IPS-18c (cell line): ENCODE measurements around the gene FCRL6.

ENCODE experiments used
- H3K4me3 ChIP-seq: 2 replicates; pipeline ENCODE4 v1.7.0; 2013; ENCODE audit warnings: low read depth, mild to moderate bottlenecking, low read length, moderate library complexity; ENCODE audit not compliant: insufficient read depth
- H3K9me3 ChIP-seq: one replicate; pipeline ENCODE4 v1.6.1; 2013; ENCODE audit warnings: mild to moderate bottlenecking, low read length, moderate library complexity; ENCODE audit not compliant: control insufficient read depth, insufficient read depth

Gene FCRL6, protein sequence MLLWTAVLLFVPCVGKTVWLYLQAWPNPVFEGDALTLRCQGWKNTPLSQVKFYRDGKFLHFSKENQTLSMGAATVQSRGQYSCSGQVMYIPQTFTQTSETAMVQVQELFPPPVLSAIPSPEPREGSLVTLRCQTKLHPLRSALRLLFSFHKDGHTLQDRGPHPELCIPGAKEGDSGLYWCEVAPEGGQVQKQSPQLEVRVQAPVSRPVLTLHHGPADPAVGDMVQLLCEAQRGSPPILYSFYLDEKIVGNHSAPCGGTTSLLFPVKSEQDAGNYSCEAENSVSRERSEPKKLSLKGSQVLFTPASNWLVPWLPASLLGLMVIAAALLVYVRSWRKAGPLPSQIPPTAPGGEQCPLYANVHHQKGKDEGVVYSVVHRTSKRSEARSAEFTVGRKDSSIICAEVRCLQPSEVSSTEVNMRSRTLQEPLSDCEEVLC

DNA sequence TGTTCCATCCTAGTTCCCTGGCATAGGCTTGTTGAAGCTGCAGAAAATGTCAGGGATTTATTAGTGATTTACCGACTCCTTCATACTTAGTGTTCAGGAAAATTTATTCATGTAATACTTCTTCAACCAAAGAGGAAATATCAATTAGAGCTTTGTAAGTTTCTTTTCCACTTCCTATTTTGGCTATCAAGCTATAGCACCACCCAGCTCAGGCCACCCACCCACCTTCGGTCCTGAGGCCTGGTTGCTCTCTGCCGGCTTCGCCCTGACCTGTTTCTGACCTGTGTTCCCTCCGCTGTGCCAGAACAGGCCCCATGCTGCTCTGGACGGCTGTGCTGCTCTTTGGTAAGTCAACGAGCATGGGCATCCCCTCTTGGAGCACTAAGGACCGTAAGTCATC, at the start of gene FCRL6:
FCRL6 (plus strand) TSS at position 250 of the 400 bp plus-strand sequence; CDS start at position 315, 65 bp downstream.
- no peaks in the 10 kb centered on the region for H3K9me3 ChIP-seq
- no peak within 1 kb of the TSS for H3K4me3 ChIP-seq

DNA sequence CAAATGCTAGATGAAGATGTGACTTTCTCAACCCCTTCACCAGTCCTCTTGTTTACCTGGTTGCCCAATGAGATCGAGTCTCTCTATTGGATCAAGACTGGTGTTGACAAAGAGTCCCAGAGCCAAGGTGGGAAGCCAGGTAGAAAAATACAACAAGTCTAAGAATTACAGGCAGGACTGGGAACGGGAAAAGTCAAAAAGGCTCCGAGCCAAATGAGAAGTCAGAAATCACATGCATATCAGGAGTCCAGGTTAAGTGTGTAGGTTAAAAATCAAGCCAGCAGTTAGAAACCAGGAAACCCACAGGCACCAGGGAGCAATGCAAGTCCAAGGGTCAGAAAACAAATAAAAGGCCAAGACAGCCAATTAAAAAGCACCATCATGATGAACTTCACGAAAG, 48.8 kb upstream of the FCRL6 start:
- Histone ChIP-seq H3K9me3 (no peaks in the 10 kb centered on the region), H3K4me3 (no peak overlapping the region)

DNA sequence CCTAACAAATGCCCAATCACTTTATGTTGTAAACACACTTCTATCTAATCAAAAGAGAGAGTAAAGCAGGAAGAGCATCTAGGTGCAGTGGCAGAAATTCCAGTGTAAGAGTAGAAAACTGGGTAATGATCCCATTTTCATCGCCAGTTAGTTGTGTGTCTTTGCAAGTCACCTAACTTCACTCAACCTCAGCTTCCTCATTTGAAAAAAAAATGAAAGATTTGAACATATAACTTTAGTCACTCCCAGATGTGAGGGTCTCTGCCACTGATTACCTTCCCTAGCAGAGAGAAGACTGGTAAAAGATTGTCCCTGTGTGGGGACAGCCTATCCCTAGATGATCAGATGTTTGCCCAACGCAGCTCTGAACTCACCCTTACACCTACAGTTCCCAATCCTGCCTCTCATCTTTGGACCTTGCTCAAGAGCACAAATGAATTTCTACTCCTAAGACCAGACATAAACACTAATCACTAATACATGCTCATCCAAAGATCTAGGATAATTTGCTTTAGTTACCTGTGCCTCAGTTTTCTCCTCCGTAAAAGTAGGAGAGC, 46.6 kb upstream of the FCRL6 start:
- H3K4me3 ChIP-seq: no peak overlapping the region
- H3K9me3 ChIP-seq: no peaks in the 10 kb centered on the region

DNA sequence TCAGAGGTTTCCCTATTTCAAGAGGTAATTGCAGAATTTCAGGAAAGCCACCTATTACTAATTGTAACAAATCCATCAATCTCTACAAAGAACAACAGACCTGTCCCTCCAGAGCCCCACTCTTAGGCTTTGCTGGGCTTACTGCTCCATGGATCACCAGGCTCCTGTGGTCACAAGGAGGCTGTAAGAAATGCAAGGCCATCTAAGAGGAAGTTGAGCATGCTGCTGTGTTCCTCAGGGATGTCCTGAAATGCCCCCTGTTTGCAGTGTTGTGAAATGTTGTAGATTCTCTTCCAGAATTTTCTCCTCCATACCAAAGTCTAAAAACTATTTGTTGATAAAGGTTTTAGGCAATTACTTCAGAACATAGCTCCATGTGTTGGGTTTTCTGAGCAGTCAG, 45.8 kb upstream of the FCRL6 start:
- Histone ChIP-seq H3K9me3 (no peaks in the 10 kb centered on the region), H3K4me3 (no peak overlapping the region)

DNA sequence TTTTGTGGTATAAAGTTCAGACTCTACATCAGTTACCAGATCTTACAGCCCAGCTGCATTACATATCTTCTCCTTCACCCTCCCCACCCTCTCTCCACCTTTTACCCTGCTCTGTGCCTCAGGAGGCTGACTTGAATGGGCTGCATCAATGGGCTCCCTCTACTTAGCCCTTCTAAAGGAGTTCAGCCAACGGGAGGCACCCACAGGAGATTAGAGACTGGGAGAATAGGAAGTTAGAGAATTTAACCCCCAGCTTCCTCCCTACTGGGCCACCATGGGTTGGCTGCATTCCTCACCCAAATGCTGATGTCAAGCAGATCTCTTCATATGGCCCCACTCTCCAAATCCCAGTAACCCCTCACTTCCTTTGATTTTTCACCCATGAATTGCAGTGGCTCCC, 38.5 kb upstream of the FCRL6 start:
- H3K4me3 ChIP-seq: no peak overlapping the region

DNA sequence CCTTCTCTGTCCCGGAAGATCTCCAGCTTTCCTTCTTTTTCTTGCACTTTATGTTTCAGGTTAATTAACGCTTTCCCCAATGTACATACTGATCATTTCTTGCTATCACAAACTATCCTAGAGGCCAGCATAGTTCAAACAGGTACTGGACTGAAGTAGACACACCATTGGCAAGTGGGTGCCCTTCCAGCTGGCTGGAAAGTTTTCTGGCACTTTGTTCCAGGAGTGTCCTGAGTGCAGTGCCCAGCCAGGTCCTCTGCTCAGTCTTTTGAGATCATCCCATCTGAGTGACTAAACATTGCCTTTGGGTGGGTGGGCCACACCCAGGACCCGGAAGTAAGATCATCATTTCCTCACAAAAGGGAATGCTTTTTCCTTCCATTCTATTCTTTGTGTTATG, 36.4 kb upstream of the FCRL6 start:
- Histone ChIP-seq H3K4me3 (no peak overlapping the region), H3K9me3 (no peaks in the 10 kb centered on the region)

More for the DNA sequence above, 38.5 kb upstream of the FCRL6 start:
- H3K9me3 ChIP-seq: no peaks in the 10 kb centered on the region

DNA sequence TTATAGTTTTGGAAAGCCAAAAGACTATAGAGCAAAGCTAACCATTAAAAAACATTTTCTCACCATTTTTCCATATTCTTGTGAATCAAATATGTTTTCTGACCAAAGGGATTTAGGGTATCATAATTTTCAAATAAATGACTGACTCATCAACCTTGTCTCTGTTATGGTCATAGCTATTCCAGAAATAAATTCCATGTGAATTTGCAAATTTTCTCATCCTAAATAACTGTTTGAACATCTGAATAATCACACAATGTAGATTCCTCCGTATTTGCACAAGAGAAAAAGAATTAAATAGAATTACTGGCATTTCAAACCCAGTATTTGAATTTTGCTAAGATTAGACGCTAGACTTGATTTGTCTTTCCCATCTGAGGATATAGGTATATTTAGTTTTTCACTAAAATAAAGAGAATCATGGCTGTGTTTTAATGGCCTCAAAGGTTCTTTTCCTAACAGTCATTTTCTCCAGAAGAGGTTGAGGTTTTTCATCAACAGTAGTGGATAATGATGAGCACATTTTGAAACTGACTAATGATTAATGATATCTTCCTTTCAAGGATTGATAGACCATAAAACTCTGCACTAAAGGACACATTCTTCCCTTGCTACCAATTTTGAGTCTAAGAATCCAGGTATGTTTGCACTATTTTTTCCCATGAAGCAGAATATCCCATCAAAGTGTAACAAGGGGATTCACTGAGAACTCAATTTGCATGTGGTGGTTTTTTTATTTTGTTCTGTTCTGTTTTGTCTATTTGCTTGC, 30.8 kb upstream of the FCRL6 start:
- no peaks in the 10 kb centered on the region for H3K9me3 ChIP-seq
- H3K4me3 ChIP-seq: no peak overlapping the region

DNA sequence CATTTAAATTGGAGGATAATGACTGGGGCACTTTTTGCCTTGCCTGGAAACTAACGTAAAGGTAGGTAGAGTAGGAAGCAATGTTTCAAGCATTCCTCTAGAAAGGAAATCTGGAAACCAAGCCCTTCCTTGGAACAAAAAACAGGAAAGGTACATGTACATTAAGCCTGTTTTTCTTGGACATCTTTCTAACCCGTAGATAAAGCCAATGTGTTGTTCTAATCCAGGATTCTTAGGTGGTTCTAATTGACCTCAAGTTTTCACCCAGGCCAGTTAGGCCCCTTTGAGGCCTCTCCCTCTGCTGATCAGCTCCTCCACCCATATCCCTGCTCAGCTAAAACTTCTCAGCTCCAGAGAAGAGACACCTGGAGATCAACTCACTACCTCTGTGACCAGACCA, 27.7 kb upstream of the FCRL6 start:
- Histone ChIP-seq H3K4me3 (no peak overlapping the region), H3K9me3 (no peaks in the 10 kb centered on the region)

DNA sequence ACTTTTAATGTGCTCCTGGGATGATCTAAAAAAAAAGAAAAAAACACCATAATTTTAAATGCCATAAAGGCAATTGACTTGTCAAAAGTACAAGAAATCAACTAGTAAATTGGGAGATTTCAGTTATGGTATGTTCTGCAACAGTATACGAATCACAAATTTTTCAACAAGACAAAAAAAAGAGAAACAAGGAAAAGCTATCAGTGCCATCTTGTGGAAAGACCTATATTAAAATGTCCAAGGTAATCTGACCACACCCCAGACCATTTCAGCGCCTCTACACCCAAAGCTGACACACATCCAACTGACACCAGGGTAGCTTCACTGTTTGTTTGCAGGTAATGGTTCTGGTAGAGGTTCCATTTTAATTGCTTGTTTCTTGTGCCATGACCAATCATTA, 26.4 kb upstream of the FCRL6 start:
- H3K9me3 ChIP-seq: no peaks in the 10 kb centered on the region
- no peak overlapping the region for H3K4me3 ChIP-seq

DNA sequence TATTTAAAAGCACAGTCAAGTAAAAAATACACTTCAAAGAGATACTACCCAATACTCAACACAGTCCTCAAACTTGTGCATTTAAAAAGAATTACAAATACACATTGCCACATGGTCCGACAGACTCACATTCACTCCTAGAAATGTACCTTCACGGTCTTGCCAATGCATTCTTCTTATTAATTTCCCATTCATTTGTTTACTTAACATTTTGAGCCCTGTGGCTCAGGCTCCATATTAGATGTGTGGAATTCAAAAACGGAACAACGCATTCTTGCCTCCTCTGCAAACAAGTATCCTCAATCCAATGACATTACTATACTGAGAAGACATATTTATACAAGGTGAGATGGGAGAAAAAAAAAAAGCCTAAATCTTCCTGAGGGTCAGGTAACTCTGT, 23.9 kb upstream of the FCRL6 start:
- Histone ChIP-seq H3K9me3 (no peaks in the 10 kb centered on the region), H3K4me3 (no peak overlapping the region)

DNA sequence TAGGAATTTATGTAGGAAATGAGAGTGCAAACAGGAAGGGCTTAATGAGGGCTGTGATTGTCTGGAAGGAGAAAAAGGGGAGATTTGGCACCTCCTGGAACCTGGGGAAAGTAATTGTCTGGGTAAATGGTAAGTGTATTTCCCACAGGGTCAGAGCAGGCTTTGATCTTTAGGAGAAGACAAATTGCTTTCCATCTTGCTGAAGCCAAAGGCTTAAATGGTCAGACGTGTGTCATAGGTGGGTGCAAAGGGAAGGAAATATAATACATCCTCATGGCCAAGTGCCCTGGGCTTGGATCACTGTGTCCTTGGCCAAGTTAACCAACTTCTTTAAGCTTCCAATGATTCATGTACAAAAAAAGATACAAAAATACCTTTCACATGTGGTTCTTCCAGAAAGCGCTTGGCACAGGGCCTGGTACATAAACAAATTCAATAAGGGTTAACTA, 22.7 kb upstream of the FCRL6 start:
- H3K9me3 ChIP-seq: no peaks in the 10 kb centered on the region
- no peak overlapping the region for H3K4me3 ChIP-seq

DNA sequence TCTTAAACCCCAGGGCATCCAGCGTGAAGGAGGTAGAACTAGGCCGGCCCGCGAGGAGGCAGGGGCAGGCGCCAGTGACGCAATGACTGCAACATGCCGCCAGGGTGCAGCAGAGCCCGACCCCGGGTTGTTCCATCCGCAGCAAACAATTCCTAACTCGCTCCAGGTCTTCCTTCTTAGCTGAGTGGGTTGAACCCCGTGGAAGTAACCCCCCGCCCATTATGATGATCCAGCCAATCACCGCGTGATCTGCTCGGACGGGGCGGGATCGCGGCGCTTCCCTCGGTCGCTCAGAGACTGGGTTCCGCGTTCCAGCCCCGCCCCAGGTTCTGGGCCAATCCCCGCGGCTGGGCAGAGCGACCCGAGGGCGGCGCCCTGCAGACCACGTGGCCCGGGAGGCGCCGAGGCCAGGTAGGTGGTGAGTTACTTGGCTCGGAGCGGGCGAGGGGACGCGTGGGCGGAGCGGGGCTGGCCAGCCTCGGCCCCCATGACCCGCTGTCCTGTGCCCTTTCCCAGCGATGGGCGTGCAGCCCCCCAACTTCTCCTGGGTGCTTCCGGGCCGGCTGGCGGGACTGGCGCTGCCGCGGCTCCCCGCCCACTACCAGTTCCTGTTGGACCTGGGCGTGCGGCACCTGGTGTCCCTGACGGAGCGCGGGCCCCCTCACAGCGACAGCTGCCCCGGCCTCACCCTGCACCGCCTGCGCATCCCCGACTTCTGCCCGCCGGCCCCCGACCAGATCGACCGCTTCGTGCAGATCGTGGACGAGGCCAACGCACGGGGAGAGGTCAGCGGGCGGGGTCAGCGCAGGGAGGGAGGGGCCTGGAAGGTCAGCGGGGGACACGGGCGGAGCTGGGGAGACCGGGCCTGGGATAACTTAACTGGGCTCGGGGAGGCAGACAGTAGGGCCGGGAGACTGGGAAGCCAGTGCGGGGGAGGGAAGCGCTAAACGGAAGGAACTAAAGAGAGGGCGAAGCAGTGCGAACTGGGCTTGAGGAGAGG, 21.3 kb upstream of the FCRL6 start, which contains the start of gene DUSP23:
DUSP23 (plus strand) TSS at position 380 of the 1,000 bp plus-strand sequence; CDS start at position 519, 139 bp downstream.
- H3K9me3 ChIP-seq: no peaks in the 10 kb centered on the region
- peak within 1 kb of the TSS; percentile 69 for H3K4me3 ChIP-seq

DNA sequence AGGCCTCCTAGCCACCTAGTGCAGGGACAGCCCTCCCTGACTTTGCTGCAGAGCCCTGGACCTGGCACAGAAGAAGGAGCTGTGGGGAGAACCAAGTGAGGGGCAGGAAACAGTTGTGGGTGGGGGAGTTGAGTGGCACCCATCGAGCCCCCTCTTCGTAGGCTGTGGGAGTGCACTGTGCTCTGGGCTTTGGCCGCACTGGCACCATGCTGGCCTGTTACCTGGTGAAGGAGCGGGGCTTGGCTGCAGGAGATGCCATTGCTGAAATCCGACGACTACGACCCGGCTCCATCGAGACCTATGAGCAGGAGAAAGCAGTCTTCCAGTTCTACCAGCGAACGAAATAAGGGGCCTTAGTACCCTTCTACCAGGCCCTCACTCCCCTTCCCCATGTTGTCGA, 20.2 kb upstream of the FCRL6 start:
- Histone ChIP-seq H3K9me3 (no peaks in the 10 kb centered on the region), H3K4me3 (no peak overlapping the region)

DNA sequence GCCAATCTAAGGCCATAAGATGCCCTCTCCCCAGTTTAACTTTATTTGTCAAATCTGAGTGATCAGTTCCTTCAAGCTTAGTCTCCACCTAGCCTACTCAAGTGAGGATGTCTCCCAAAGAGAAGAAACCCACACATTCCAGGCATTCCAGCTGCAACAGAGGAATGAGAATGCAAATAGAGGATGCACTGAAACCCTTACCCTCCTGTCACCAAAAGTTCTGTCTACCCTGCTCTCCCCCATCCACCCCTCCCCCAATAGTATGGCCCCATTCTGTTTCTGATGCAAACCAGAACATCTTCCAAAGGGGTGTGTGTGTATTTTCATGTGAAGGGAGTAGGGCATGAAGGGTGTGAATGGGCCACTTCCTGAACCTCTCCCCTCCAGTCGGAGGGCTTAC, 18.4 kb upstream of the FCRL6 start:
- H3K9me3 ChIP-seq: no peaks in the 10 kb centered on the region

DNA sequence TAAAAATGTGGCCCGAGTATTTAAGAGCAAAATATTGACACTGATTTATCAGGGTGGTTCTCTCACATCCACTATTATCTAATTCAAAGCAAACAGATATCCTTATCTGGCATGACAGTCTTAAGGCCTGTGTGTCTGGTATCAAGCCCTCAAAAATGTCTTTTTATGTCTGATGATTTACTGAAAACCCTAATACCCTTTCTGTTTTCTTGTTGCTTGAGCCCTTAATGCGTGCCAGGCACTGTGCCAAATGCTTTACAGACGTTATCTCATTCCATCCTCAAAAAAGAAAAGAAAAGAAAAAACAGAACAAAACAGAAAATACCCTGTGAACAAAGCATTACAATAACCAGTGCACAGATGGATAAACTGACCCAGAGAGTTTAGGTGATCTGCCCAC, 15.7 kb upstream of the FCRL6 start:
- Histone ChIP-seq H3K9me3 (no peaks in the 10 kb centered on the region), H3K4me3 (no peak overlapping the region)

More for the DNA sequence above, 18.4 kb upstream of the FCRL6 start:
- H3K4me3 ChIP-seq: no peak overlapping the region; the same call in 1 of the 2 replicates

DNA sequence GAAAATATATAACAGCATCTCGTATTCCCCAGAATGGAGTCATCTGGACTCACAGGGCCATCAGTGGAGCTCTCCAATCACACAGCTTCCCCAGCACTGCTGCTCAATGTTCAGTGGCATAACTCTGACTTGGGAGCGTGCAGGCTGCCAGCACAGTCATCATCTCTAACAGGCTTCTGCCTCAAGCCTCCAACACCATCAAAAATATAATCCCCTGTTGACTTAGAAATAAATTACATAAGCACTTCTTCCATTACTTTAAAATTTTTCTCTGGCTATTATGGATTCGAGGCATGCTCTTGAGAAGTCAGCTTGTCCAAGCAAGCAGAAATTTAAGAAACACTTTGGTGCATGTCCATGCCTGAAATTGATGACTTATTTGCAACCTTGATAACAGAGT, 15.2 kb upstream of the FCRL6 start:
- Histone ChIP-seq H3K4me3 (no peak overlapping the region), H3K9me3 (no peaks in the 10 kb centered on the region)
